ENCODE results near the gene EBF3. TPM values are rescaled to one million over a fixed set of nuclear protein-coding genes. Genes with fewer than 3 reads are reported as not detected.

Gene EBF3
- total and polyA plus RNA-seq, 9 of the 15 experiments (the other 6 are each of a cell fraction or from before 2014, with no cell fraction given) = not detected

GRCh38 chr10:129904323-129904722 is 59.8 kb downstream of the EBF3 start:
- Histone ChIP-seq H3K4me2 (ENCODE audit: insufficient read depth, low read length) (no peak overlapping the region), H3K27me3 (ENCODE audit: control insufficient read depth in 2 of 2, insufficient read depth in 2 of 2, low read length in 2 of 2) (peaks cover 0 to 11% of the 10 kb centered on the region in 2 experiments; a peak in 2 of 5 replicates), H3K4me3 (no peak overlapping the region), H3K27ac (ENCODE audit: extremely low read depth, low read depth, low read length) (no peak overlapping the region), H4K20me1 (replicated peaks; ENCODE audit: control insufficient read depth, insufficient read depth, low read length) (no peaks in the 10 kb centered on the region), H2AFZ (ENCODE audit: low read depth, low read length) (no peak overlapping the region), H3K79me2 (ENCODE audit: control insufficient read depth, insufficient read depth, low read length) (no peaks in the 10 kb centered on the region), H3K4me1 (replicated peaks in 1 of 2; ENCODE audit: control insufficient read depth in 2 of 2, insufficient read depth in 2 of 2, low read length in 2 of 2) (no peaks in the 10 kb centered on the region), H3K9ac (ENCODE audit: insufficient read depth in 1 of 2, low read depth in 2 of 2, low read length in 2 of 2) (no peak overlapping the region), H3K9me1 (ENCODE audit: control insufficient read depth, insufficient read depth, low read length) (no peaks in the 10 kb centered on the region), H3K36me3 (ENCODE audit: control insufficient read depth, insufficient read depth, low read length) (no peaks in the 10 kb centered on the region), H3K9me3 (replicated peaks; ENCODE audit: control insufficient read depth, insufficient read depth, low read depth, low read length) (no peaks in the 10 kb centered on the region)
- TF ChIP-seq SFPQ (IDR thresholded peaks at IDR 0.05; ENCODE audit: low read depth, low read length) (no peak), POLR2H (tag; IDR thresholded peaks at IDR 0.05; ENCODE audit: low read depth) (no peak), ESRRA (IDR thresholded peaks at IDR 0.05; ENCODE audit: borderline replicate concordance, low read depth) (no peak), HMG20A (CRISPR knock-in tag; conservative IDR thresholded peaks at IDR 0.05) (no peak), ETS1 (conservative IDR thresholded peaks at IDR 0.05; ENCODE audit: control insufficient read depth, low read depth, low read length) (no peak), TAF15 (IDR thresholded peaks at IDR 0.05; ENCODE audit: low read depth, low read length) (no peak), ZNF12 (CRISPR knock-in tag; IDR thresholded peaks at IDR 0.05) (no peak), NUFIP1 (IDR thresholded peaks at IDR 0.05; ENCODE audit: partially characterized antibody) (no peak), ZBTB5 (IDR thresholded peaks at IDR 0.05) (no peak), NFXL1 (CRISPR knock-in tag; IDR thresholded peaks at IDR 0.05) (no peak), ZNF133 (CRISPR knock-in tag; IDR thresholded peaks at IDR 0.05) (no peak)
- WGBS (ENCODE audit: insufficient coverage, low coverage, missing lambda C conversion rate) = 0% methylated on average over 2 of the region's 2 CpGs
- intact Hi-C loops (cut with micrococcal nuclease) = no loop called here
- no TSS peak for BruUV-seq (replicated peaks)
- ChIA-PET POLR2A (no interaction called here), CTCF (ENCODE audit: low intra/inter-chr PET ratio) (no interaction called here)
- FAIRE-seq (no peak), ATAC-seq (no peak), DNase-seq (ENCODE audit: extremely low read depth in 1 of 4, low spot score in 3 of 4) (no peak)
- in situ Hi-C loops (cut with MboI) = no loop called here
